Measurements from ENCODE around the gene DERA.

GRCh38 chr12:15931590-15932053 lies 20.5 kb downstream of the DERA start:
- TF ChIP-seq, protein P1, sequence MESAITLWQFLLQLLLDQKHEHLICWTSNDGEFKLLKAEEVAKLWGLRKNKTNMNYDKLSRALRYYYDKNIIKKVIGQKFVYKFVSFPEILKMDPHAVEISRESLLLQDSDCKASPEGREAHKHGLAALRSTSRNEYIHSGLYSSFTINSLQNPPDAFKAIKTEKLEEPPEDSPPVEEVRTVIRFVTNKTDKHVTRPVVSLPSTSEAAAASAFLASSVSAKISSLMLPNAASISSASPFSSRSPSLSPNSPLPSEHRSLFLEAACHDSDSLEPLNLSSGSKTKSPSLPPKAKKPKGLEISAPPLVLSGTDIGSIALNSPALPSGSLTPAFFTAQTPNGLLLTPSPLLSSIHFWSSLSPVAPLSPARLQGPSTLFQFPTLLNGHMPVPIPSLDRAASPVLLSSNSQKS (CRISPR knock-in tag; IDR thresholded peaks at IDR 0.05) = no peak
- TF ChIP-seq RUNX1 (IDR thresholded peaks at IDR 0.05; ENCODE audit: low read depth) (no peak), RFX5 (IDR thresholded peaks at IDR 0.05; ENCODE audit: low read depth, low read length) (no peak)

Data from K562 (cell line).